GM12801 (cell line): ENCODE measurements around the gene ABCC1.

Source experiments
- TF ChIP-seq, protein P1 (sequence below): IDR thresholded peaks from one replicate; pipeline ENCODE4 v1.5.1; 2011; ENCODE audit warnings: control low read depth; ENCODE audit not compliant: insufficient read length; ENCODE audit errors: extremely low read depth

Gene ABCC1

DNA sequence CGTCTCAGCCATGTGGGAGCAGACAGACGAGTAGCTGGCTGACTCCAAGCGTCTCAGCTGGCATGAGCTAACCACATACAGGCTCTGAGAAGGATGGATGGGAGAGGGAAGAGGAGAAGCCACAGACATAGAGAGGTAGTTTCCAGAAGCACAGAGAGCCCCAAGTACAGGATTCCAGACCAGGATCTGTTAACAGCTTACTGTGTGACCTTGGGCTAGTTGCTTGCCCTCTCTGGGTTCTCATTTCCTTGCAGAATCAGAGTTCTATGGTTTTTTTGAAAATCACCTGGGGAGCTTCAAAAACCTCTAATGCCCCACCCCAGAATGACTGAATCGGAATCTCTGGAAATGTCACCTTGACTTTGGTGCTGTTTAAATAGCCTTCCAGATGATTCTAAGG, 213.7 kb downstream of the ABCC1 start:
- TF ChIP-seq, protein P1, sequence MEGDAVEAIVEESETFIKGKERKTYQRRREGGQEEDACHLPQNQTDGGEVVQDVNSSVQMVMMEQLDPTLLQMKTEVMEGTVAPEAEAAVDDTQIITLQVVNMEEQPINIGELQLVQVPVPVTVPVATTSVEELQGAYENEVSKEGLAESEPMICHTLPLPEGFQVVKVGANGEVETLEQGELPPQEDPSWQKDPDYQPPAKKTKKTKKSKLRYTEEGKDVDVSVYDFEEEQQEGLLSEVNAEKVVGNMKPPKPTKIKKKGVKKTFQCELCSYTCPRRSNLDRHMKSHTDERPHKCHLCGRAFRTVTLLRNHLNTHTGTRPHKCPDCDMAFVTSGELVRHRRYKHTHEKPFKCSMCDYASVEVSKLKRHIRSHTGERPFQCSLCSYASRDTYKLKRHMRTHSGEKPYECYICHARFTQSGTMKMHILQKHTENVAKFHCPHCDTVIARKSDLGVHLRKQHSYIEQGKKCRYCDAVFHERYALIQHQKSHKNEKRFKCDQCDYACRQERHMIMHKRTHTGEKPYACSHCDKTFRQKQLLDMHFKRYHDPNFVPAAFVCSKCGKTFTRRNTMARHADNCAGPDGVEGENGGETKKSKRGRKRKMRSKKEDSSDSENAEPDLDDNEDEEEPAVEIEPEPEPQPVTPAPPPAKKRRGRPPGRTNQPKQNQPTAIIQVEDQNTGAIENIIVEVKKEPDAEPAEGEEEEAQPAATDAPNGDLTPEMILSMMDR = no peak

DNA sequence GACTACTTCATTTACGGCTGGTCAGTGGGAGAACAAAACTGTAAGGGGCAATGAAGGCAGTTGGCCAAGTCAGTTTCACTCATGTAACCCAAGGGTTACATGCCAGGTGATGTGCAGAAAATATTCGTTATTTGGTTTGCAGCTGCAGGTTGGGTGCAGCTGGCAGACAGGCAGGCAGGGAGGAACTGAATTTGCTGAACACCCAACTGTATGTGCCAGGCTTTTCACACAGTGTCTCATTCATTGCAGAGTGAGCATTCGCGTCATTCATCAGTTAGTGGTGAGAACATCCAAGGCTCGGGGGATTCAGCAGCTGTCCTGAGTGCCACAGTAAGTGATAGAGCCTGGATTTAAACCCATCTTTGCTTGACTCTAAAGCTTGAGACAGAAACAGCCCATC, 214.2 kb downstream of the ABCC1 start:
- TF ChIP-seq, protein P1 = no peak

DNA sequence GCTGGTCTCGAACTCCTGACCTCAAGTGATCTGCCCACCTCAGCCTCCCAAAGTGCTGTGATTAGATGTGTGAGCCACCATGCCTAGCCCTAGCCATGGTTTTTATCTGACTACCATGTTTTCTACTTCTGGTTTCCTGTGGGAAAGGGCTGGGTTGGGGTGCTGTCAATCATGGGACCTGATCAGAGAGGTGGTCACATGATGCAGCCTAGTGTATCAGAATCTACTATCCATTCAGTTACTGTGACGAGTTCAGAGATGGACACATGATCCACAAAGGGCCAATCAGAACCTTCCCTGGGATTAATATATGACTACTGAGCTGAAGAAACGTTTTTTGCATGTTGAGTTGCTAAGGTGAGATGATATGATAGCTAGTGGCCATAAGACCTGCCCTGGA, 214.8 kb downstream of the ABCC1 start:
- TF ChIP-seq, protein P1 = no peak

DNA sequence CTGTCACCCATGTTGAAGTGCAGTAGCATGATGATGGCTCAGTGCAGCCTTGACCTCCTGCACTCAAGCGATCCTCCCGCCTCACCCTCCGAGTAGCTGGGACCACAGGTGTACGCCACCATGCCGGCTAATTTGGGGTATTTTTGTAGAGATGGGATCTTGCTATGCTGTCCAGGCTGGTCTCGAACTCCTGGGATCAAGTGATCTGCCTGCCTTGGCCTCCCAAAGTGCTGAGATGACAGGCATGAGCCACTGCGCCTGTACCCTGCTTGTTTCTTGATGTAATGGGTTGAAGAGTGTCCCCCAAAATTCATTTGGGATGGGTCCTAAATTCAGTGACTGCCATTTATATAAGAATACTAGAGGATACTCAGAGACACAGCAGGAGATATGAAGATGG, 216.7 kb downstream of the ABCC1 start:
- TF ChIP-seq, protein P1 = no peak

DNA sequence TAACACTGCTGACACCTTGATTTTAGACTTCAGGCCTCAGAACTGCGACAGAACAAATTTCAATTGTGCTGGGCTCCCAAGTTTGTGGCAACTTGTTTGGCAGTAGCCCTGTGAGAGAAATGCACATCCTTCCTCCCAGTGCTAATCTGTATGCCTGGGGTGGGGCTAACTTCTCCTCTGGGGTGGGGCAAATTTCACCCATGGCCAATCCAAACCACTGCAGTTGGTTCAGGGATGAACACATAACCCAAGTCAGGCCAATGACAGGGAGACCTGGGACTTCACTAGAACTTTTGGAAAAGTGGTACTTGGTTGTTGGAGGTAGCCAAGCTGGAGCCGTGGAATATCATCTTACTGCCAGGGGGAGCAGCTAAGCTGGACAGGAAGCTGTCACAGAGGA, 217.5 kb downstream of the ABCC1 start:
- TF ChIP-seq, protein P1 = no peak

DNA sequence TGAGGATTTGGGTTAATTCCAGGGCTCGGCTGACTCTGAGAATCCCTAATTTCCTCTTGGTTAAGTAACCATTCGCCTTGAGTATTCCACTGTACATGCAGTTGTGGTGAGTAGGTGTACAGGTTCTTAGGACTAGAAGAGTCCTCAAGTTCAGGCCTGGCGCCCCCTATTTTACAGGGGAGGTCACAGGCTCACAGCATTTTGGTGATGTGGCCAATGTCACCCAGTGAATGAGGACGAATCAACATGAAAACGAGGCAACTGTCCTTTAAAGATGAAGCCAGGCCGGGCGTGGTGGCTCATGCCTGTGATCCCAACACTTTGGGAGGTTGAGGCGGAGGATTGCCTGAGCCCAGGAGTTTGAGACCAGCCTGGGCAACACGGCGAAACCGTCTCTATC, 218.5 kb downstream of the ABCC1 start:
- TF ChIP-seq, protein P1 = no peak

DNA sequence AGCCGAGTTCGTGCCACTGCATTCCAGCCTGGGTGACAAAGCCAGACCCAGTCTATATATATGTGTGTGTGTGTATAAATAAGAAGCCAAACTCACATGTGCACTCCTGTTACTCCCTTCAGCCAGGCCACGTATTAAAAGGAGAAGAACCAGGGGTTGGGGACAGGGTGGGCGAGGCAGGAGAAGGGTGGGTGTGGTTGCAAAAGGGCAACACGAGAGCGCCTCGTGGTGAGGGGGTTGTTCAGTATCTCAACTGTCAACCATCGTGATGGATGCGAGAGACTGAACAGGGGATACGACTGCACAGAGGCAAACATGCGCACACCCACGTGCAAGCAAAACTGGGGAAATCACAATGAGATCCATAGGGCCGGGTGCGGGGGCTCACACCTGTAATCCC, 219.0 kb downstream of the ABCC1 start:
- TF ChIP-seq, protein P1 = no peak

DNA sequence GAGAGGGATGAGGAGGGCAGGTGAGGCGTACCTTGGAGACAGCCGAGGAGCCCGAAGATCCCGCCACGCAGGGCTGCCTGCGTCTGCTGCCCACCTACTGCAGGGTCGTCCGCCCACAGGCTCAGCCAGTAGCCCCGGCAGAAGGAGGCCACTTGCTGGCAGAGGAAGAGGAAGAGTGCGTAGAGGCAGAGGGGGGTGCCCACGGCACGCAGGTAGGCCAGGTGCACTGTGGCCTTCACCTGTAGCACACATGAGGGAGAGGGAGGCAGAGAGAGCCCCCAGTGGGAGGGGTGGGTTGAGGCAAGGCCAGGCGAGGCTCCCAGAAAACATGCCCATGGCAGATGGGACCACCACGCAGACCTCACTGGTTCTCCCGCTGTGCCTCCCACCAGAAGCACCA, 220.2 kb downstream of the ABCC1 start:
- TF ChIP-seq, protein P1 = no peak
